Measurements from ENCODE around the gene VTA1. TPM values are rescaled to one million over a fixed set of nuclear protein-coding genes. Genes with fewer than 3 reads are reported as not detected.
"Not testable (repeated sequence)": the region's sequence is repeated elsewhere in the genome, so short reads cannot be mapped to it uniquely, and the experiment has no call there.

VTA1 gene
- polyA plus RNA-seq, 1 donor from 2014 or later: 60.2 TPM

DNA sequence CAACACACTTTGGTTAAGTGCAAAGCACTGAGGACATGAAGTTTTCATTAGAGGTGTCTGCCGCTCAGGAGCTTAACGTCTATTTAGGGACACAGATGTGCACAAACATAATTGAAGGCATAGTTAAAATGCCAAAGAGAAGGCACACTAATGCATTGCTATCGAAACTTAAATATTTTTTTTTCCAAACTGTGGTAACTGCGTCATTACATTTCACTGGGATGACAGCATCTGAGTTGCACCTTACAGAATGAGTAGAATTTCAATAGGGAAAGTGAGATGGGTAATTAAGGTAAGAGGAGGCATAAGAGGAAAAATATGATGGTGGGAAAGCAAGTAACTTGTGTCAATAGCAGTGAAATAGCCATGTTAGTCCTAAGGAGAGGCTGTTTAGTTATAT is 79.7 kb downstream of the VTA1 start:
- H3K4me1 Mint-ChIP-seq: no peaks in the 10 kb centered on the region
- H3K27ac Mint-ChIP-seq: no peak overlapping the region
- no peaks in the 10 kb centered on the region for H3K36me3 Mint-ChIP-seq
- peaks cover 1% of the 10 kb centered on the region for H3K27me3 Mint-ChIP-seq
- peaks cover 7 to 20% (median 10%) of the 10 kb centered on the region in 3 donors for H3K9me3 Mint-ChIP-seq
- H3K4me3 Mint-ChIP-seq: no peak overlapping the region

DNA sequence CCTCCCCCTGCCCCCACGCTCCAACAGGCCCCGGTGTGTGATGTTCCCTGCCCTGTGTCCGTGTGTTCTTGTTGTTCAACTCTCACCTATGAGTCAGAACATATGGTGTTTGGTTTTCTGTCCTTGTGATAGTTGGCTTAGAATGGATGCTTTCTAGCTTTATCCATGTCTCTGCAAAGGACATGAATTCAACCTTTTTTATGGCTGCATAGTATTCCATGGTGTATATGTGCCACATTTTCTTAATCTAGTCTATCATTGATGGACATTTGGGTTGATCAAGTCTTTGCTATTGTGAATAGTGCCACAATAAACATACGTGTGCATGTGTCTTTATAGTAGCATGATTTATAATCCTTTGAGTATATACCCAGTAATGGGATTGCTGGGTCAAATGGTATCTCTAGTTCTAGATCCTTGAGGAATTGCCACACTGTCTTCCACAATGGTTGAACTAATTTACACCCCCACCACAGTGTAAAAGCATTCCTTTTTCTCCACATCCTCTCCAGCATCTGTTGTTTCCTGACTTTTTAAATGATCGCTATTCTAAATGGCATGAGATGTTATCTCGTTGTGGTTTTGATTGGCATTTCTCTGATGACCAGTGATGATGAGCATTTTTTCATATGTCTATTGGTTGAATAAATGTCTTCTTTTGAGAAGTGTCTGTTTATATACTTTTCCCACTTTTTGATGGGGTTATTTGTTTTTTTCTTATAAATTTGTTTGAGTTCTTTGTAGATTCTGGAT is 82.6 kb downstream of the VTA1 start:
- H3K4me1 Mint-ChIP-seq, H3K27me3 Mint-ChIP-seq, H3K27ac Mint-ChIP-seq, H3K4me3 Mint-ChIP-seq, H3K36me3 Mint-ChIP-seq: not testable (repeated sequence)
- H3K9me3 Mint-ChIP-seq: peaks cover 7 to 20% (median 10%) of the 10 kb centered on the region in 3 donors

DNA sequence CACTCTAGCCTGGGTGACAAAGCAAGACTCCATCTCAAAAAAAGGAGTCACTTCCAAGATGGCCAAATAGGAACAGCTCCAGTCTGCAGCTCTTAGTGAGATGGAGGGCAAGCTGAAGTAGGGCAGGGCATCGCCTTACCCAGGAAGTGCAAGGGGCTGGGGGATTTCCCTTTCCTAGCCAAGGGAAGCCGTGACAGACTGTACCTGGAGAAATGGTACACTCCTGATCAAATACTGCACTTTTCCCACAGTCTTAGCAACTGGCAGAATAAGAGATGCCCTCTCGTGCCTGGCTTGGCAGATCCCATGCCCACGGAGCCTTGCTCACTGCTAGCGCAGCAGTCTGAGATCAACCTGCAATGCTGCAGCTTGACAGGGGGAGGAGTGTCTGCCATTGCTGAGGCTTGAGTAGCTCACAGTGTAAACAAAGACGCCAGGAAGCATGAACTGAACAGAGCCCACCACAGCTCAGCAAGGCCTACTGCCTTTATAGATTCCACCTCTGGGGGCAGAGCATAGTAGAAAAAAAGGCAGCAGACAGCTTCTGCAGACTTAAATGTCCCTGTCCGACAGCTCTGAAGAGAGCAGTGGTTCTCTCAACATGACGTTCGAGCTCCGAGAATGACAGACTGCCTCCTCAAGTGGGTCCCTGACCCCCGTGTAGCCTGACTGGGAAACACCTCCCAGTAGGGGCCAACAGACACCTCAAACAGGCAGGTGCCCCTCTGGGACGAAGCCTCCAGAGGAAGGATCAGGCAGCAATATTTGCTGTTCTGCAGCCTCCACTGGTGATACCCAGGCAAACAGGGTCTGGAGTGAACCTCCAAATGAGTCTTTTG is 85.4 kb downstream of the VTA1 start:
- not testable (repeated sequence) for H3K27me3 Mint-ChIP-seq, H3K36me3 Mint-ChIP-seq, H3K9me3 Mint-ChIP-seq, H3K4me1 Mint-ChIP-seq, H3K27ac Mint-ChIP-seq
- H3K4me3 Mint-ChIP-seq: peak overlapping the region in 1 of 4 donors; percentile 73

DNA sequence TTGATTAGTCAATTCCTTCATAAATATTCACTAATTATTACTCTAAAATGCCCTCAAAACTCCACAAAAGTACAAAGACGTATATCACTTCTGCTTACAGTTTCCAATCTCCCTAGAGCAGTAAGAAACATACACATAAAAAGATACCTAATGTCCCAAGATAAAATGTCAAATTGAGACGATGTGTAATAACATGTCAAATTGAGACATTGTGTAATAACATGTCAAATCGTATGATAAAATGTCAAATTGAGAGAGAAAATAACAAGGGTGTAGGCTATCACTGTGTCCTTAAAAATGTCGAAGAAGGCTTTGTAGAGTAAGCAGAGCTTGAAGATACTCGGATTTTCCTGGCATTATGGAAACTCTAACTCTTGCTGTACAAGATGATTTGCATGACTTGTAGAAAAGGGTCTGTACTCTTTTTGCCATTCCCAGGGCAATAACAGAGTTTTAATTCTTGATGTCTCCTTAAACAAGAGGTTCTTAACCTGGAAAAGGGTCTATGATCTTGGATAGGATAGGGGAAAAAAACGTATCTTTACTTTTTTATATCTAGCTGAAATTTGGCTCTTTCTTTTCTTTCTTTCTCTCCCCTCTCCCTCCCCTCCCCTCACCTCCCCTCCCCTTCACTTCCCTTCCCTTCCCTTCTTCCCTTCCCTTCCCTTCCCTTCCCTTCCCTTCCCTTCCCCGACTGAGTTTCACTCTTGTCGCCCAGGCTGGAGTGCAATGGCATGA is 87.1 kb downstream of the VTA1 start:
- Mint-ChIP-seq H3K27ac (no peak overlapping the region), H3K4me3 (no peak overlapping the region), H3K27me3 (peaks cover 5% of the 10 kb centered on the region), H3K9me3 (peaks cover 0 to 3% (median 2%) of the 10 kb centered on the region in 3 donors), H3K36me3 (no peaks in the 10 kb centered on the region), H3K4me1 (peaks cover 0 to 3% (median 0%) of the 10 kb centered on the region in 3 donors)

DNA sequence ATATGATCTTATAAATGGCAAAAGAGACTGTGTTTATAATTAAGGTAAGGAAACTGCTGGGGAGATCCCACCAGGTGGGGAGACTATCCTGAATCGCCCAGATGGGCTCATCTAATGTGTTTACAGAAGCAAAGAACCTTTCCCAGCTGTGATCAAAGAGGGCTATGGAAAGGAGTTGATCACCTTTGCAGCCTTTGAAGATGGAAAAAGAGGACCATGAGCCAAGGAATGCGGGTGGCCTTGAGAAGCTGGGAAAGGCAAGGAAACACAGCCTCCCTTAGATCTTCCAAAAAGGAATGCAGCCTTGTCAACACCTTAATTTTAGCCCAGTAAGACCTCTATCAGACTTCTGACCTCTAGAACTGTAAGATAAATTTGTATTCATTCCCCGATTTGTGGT is 88.2 kb downstream of the VTA1 start:
- H3K4me3 Mint-ChIP-seq: no peak overlapping the region
- peaks cover 0 to 3% (median 0%) of the 10 kb centered on the region in 3 donors for H3K4me1 Mint-ChIP-seq
- H3K27ac Mint-ChIP-seq: no peak overlapping the region
- H3K36me3 Mint-ChIP-seq: no peaks in the 10 kb centered on the region
- peaks cover 5% of the 10 kb centered on the region for H3K27me3 Mint-ChIP-seq
- H3K9me3 Mint-ChIP-seq: peaks cover 0 to 1% (median 0%) of the 10 kb centered on the region in 3 donors

DNA sequence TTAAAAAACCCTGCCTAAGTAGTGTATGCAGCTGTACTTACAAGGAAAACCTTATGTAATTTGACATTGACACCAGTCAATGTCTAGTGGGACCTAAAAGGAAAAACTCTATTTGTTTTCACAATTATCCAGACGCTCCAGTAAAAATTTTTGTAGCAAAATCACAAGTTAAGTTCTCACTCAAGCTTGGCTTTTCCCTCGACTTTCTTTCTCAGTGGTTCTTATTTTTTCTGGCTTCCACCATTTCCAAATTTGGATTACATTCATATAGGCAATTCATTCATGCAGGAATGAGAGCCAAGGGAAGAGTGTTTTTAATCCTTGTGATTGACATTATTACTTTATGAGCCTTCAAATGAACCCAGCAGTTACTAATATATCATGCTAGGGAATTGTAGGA is 88.7 kb downstream of the VTA1 start:
- no peaks in the 10 kb centered on the region for H3K9me3 Mint-ChIP-seq

DNA sequence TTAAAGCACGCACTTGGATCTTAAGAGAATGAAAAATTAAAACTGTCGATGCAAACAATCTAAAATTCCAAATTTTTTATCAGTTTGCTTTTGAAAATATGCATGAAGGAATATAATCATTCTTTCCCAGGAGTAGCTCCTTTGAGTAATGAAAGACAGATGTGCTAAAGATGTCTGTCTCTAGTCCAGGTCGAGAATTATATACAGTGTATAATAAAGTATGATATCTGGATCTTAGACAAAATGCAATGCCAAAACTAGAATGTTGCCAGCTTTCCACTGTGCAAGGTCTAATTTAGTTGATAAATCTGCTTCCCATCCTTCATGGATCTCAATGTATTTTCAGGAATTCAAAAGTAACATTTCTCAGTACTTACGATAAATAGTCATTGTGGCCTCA is 89.6 kb downstream of the VTA1 start:
- Mint-ChIP-seq H3K9me3 (no peaks in the 10 kb centered on the region), H3K4me1 (peaks cover 0 to 3% (median 0%) of the 10 kb centered on the region in 3 donors), H3K4me3 (no peak overlapping the region), H3K27ac (no peak overlapping the region), H3K36me3 (no peaks in the 10 kb centered on the region), H3K27me3 (peaks cover 4% of the 10 kb centered on the region)

More for the DNA sequence above, 88.7 kb downstream of the VTA1 start:
- Mint-ChIP-seq H3K4me1 (peaks cover 0 to 3% (median 0%) of the 10 kb centered on the region in 3 donors), H3K36me3 (no peaks in the 10 kb centered on the region), H3K4me3 (no peak overlapping the region), H3K27me3 (peaks cover 5% of the 10 kb centered on the region), H3K27ac (no peak overlapping the region)

DNA sequence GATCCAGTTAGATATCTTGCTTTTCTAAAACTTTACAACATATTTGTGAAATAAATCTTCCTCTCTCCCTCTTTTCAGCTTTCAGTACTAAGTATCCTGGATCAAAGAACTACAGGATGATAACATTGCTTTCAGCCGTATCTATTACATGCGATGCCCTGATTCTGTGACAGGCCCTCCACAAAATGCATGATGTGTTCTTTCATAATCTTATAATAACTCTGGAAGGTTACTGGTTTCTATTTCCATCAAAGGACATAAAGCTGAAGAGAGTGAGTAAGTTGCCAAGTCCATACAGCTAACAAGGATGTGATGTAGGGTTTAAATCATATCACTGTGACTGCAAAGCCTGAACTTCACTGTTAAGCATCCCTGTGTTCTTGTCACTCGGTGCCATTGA is 91.8 kb downstream of the VTA1 start:
- Mint-ChIP-seq H3K27ac (no peak overlapping the region), H3K27me3 (peaks cover 1% of the 10 kb centered on the region), H3K4me3 (no peak overlapping the region), H3K4me1 (no peaks in the 10 kb centered on the region), H3K9me3 (no peaks in the 10 kb centered on the region), H3K36me3 (no peaks in the 10 kb centered on the region)

DNA sequence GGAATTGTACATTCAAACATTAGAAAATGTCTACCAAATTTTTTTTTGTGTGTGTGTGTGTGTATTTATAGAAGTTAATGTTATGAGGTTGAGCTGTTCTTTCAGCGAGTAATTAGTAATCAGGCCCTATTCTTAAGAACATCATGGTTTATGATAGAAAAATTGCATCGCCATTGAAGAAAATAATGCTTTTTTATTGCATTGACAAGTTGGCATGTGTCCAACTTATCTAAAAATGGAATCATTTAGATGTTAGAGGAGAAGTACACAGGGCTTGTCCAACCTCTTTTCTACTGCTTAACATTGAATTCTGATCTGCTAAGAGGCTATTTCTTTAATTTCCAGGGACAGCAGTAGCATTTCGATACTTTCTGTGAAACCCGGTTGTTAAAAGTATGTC is 93.1 kb downstream of the VTA1 start:
- Mint-ChIP-seq H3K36me3 (no peaks in the 10 kb centered on the region), H3K27ac (no peak overlapping the region), H3K27me3 (no peaks in the 10 kb centered on the region), H3K4me3 (no peak overlapping the region), H3K9me3 (no peaks in the 10 kb centered on the region), H3K4me1 (no peaks in the 10 kb centered on the region)

DNA sequence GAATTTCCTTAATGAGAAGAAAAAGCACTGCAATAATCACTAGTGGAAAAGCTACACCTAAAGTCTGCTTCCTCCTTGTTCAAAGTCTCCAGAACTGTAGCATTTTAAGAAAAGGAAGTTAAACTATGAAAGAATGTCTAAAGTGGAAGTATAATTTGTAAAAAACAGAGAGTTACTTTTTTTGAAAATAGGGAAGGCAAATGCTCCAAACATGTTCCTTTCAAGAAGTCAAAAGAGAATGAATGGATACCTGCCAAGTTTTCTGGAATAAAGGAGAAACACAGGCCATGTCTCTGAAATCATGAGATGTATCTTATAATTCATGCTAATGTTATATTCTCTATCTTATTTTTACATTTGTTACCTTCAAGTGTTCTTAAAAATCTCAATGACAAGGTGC is 94.0 kb downstream of the VTA1 start:
- Mint-ChIP-seq H3K9me3 (no peaks in the 10 kb centered on the region), H3K27ac (no peak overlapping the region), H3K4me3 (no peak overlapping the region), H3K27me3 (no peaks in the 10 kb centered on the region), H3K36me3 (no peaks in the 10 kb centered on the region), H3K4me1 (no peaks in the 10 kb centered on the region)

DNA sequence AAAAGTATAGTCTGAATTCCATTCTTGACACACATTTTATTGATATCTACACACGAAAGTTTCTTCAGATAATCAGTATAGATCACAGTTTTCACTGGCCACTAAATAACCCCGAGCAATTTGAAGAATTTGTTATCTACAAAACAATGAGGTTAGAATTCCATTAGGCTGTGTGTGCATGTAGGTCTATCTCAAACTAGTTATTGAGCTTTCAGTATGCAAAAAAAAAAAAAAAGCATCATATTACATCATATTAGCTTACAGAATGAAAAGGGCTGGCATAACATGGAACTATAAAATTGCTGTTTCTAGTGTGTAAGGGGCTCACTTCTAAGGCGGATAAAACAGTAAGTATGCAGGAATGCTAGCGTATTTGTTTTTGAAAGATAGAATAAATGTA is 95.2 kb downstream of the VTA1 start:
- no peak overlapping the region for H3K27ac Mint-ChIP-seq
- H3K4me3 Mint-ChIP-seq: no peak overlapping the region
- H3K9me3 Mint-ChIP-seq: no peaks in the 10 kb centered on the region
- H3K4me1 Mint-ChIP-seq: no peaks in the 10 kb centered on the region
- no peaks in the 10 kb centered on the region for H3K27me3 Mint-ChIP-seq
- no peaks in the 10 kb centered on the region for H3K36me3 Mint-ChIP-seq

DNA sequence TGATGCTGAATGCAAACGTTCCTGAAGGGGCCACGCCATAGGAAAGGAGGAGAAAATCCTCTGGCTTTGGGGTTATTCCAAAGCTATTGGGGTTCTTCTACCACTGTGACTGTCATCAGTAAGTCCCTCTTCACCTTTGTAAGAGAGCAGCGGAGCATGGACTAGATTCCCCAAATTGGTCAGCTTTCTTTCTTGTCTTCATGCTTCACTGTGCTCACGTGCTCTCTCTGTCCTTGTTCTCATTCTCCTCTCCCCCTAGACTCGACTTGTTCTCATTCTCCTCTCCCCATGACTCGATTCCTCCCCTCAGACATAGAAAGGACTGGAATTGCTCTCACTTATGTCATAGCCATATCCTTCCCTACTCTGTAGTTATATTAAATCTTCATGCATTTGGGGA is 99.9 kb downstream of the VTA1 start:
- Mint-ChIP-seq H3K36me3 (no peaks in the 10 kb centered on the region), H3K4me1 (no peaks in the 10 kb centered on the region), H3K9me3 (no peaks in the 10 kb centered on the region), H3K27me3 (no peaks in the 10 kb centered on the region), H3K27ac (no peak overlapping the region), H3K4me3 (no peak overlapping the region)

DNA sequence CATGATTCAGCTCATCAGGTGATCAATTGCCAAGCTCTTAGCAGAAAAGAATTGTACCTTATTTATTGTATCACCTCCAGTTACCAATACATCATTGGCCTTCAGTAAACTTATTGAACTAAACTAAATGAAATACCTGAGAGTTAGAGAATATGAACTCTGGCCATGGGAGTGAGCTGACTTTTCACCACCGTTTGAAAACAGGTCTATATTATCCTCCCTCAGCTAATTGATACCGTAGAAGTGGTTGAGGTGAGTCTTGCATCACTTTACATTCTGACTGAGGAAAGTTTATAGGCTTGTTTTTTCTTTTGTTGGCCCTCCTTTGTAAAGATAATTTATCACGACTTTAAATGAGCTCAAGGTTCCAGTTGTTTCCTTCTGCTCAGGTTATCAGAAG is 102.2 kb downstream of the VTA1 start:
- Mint-ChIP-seq H3K9me3 (no peaks in the 10 kb centered on the region), H3K4me1 (no peaks in the 10 kb centered on the region), H3K27ac (no peak overlapping the region), H3K27me3 (no peaks in the 10 kb centered on the region), H3K4me3 (no peak overlapping the region), H3K36me3 (no peaks in the 10 kb centered on the region)

DNA sequence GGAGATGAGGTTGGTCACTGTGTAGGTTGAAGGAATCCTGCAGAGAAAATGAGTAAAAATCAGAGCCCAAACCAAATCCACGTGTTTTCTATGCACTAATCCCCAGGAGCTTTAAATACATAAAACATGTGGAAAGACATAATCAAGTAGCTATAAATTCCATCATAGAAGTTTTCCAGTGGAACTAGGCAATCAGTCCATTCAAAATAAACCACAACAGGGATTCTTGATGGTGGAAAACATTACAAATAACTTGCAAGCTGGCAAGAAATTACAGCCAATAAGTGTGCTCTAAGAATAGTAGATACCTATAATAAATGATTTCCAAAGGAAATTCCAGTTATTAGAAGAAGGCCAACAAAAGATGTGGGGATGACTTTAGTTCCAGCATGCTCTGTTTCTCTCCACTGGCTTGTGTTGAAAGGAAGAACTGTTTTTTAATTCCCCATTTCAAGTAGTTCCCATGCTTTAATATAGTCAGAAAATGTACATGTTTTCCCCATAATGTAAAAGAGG is 104.9 kb downstream of the VTA1 start:
- Mint-ChIP-seq H3K27ac (no peak overlapping the region), H3K36me3 (no peaks in the 10 kb centered on the region), H3K4me1 (no peaks in the 10 kb centered on the region), H3K9me3 (no peaks in the 10 kb centered on the region), H3K4me3 (no peak overlapping the region), H3K27me3 (peaks cover 2% of the 10 kb centered on the region)

DNA sequence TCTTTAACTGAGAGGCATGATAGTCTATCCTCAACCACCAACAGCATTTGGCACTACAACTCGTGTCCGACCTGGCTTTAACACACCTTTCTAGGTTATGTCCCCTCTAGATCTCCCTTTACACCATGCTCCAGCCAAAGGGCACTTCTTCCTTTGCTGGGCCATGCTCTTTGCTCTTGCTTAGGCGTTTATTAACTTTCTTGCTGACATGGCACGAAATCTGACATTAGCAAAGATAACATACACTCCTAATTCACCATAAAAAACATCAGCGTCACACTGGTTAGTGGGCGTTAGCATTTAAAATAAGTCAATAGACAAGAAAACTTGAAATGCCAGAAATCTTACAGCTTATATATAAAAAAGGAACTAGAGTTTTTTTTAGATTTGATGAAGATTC is 107.5 kb downstream of the VTA1 start:
- H3K4me3 Mint-ChIP-seq: no peak overlapping the region
- peaks cover 2% of the 10 kb centered on the region for H3K27me3 Mint-ChIP-seq
- no peaks in the 10 kb centered on the region for H3K9me3 Mint-ChIP-seq
- no peaks in the 10 kb centered on the region for H3K36me3 Mint-ChIP-seq
- H3K4me1 Mint-ChIP-seq: no peaks in the 10 kb centered on the region
- no peak overlapping the region for H3K27ac Mint-ChIP-seq

Data from IgD-negative memory B cell (primary cell).